ENCODE measurements around the gene DLGAP1. TPM values are rescaled to one million over a fixed set of nuclear protein-coding genes. Genes with fewer than 3 reads are reported as not detected.

Gene DLGAP1
- total RNA-seq, 1 experiment from 2014 or later: 0.07 TPM

DNA sequence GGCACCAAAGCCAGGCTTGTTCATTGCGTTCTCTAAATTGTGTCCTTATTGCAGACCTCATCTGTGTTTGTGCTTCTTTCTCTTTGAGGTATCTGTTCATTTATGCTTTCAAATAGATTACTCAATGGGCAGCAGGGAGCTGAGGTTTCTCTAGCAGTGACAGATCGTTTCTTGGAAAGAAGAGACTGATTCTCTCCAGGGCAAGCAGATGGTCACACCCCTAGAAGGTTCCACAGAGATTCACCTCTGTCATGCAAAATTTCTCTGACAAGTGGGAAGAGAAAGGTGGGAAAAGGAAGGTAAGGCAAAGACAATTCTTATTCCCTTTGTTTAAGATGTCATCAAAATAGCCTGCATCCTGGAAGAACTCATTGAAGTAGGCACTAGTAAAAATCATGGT is 14.0 kb downstream of the DLGAP1 start:
- Mint-ChIP-seq H3K36me3 (ENCODE audit: insufficient read depth, unreplicated experiment) (no peaks in the 10 kb centered on the region), H3K27me3 (ENCODE audit: insufficient read depth, unreplicated experiment) (no peaks in the 10 kb centered on the region), H3K4me3 (ENCODE audit: unreplicated experiment) (no peak overlapping the region), H3K4me1 (ENCODE audit: low read depth, unreplicated experiment) (peaks cover 14% of the 10 kb centered on the region), H3K9me3 (ENCODE audit: unreplicated experiment) (no peaks in the 10 kb centered on the region), H3K27ac (ENCODE audit: unreplicated experiment) (no peak overlapping the region)
- BruUV-seq (replicated peaks): no TSS peak
- intact Hi-C loops (cut with micrococcal nuclease; ENCODE audit: unreplicated experiment): no loop called here
- DNase-seq: no peak
- Histone ChIP-seq H3K36me3 (ENCODE audit: control insufficient read depth, insufficient read depth, low read length) (no peaks in the 10 kb centered on the region), H3K4me3 (ENCODE audit: low read depth, low read length) (no peak overlapping the region), H3K4me1 (peaks cover 18% of the 10 kb centered on the region), H3K27me3 (replicated peaks; ENCODE audit: control insufficient read depth, insufficient read depth, low read length) (no peaks in the 10 kb centered on the region; the same call in 1 of the 2 replicates), H3K9me3 (no peaks in the 10 kb centered on the region)
- TF ChIP-seq CTCF (IDR thresholded peaks at IDR 0.05; ENCODE audit: insufficient read depth in 1 of 2, low read depth in 1 of 2, low read length in 1 of 2, severe bottlenecking in 1 of 2, unreplicated experiment in 1 of 2): no peak
- CTCF ChIA-PET: no interaction called here
- POLR2A ChIA-PET: no interaction called here

- POLR2A ChIA-PET: no interaction called here
- Mint-ChIP-seq H3K4me3 (ENCODE audit: unreplicated experiment) (no peak overlapping the region), H3K27ac (ENCODE audit: unreplicated experiment) (no peak overlapping the region), H3K4me1 (ENCODE audit: low read depth, unreplicated experiment) (peaks cover 5% of the 10 kb centered on the region), H3K27me3 (ENCODE audit: insufficient read depth, unreplicated experiment) (no peaks in the 10 kb centered on the region), H3K36me3 (ENCODE audit: insufficient read depth, unreplicated experiment) (no peaks in the 10 kb centered on the region), H3K9me3 (ENCODE audit: unreplicated experiment) (no peaks in the 10 kb centered on the region)
- no peaks in the 10 kb centered on the region; the same call in 1 of the 2 replicates for H3K27me3 ChIP-seq (replicated peaks; ENCODE audit: control insufficient read depth, insufficient read depth, low read length)
- H3K4me3 ChIP-seq (ENCODE audit: low read depth, low read length): no peak overlapping the region
- no peak for TF ChIP-seq CTCF (IDR thresholded peaks at IDR 0.05; ENCODE audit: insufficient read depth in 1 of 2, low read depth in 1 of 2, low read length in 1 of 2, severe bottlenecking in 1 of 2, unreplicated experiment in 1 of 2)
- H3K36me3 ChIP-seq (ENCODE audit: control insufficient read depth, insufficient read depth, low read length): no peaks in the 10 kb centered on the region
- peaks cover 6% of the 10 kb centered on the region for H3K4me1 ChIP-seq
- CTCF ChIA-PET: no interaction called here
- DNase-seq: no peak
- H3K9me3 ChIP-seq: no peaks in the 10 kb centered on the region
- intact Hi-C loops (cut with micrococcal nuclease; ENCODE audit: unreplicated experiment): no loop called here
- BruUV-seq (replicated peaks): no TSS peak
Observed at GRCh38 chr18:4438938-4439337, 16.2 kb downstream of the DLGAP1 start.

DNA sequence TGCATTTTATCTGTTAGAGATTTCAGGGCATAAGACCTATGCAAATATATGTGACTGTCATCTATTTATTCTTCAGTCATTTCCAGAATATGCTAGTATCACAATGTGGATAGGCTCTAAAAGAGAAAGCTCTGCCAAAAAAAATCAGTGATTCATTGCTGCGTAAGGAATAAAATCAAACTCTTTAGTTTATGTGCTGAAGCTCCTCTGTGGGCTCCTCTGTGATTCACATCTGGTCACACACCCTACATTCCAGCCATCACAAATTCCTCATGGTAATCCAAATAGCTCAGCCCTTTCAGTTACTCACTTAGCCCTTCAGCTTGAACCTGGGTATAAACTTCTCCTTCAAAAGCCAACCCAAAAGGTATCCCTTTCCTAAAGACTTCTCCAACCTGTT is 21.4 kb downstream of the DLGAP1 start:
- no peak overlapping the region for H3K4me3 Mint-ChIP-seq (ENCODE audit: unreplicated experiment)
- ChIA-PET CTCF (no interaction called here), POLR2A (no interaction called here)
- Histone ChIP-seq H3K4me3 (ENCODE audit: low read depth, low read length) (no peak overlapping the region), H3K4me1 (peaks cover 6% of the 10 kb centered on the region; the same call in 1 of the 2 replicates), H3K27me3 (replicated peaks; ENCODE audit: control insufficient read depth, insufficient read depth, low read length) (no peaks in the 10 kb centered on the region), H3K36me3 (ENCODE audit: control insufficient read depth, insufficient read depth, low read length) (no peaks in the 10 kb centered on the region), H3K9me3 (no peaks in the 10 kb centered on the region)
- no peak overlapping the region for H3K27ac Mint-ChIP-seq (ENCODE audit: unreplicated experiment)
- no peaks in the 10 kb centered on the region for H3K9me3 Mint-ChIP-seq (ENCODE audit: unreplicated experiment)
- intact Hi-C loops (cut with micrococcal nuclease; ENCODE audit: unreplicated experiment): no loop called here
- TF ChIP-seq CTCF (IDR thresholded peaks at IDR 0.05; ENCODE audit: insufficient read depth in 1 of 2, low read depth in 1 of 2, low read length in 1 of 2, severe bottlenecking in 1 of 2, unreplicated experiment in 1 of 2): no peak
- no peaks in the 10 kb centered on the region for H3K36me3 Mint-ChIP-seq (ENCODE audit: insufficient read depth, unreplicated experiment)
- no peaks in the 10 kb centered on the region for H3K4me1 Mint-ChIP-seq (ENCODE audit: low read depth, unreplicated experiment)
- BruUV-seq (replicated peaks): no TSS peak
- DNase-seq: no peak
- peaks cover 6% of the 10 kb centered on the region for H3K27me3 Mint-ChIP-seq (ENCODE audit: insufficient read depth, unreplicated experiment)

Measured in Caco-2 (cell line).